ENCODE results near the gene ABCG2. TPM values are rescaled to one million over a fixed set of nuclear protein-coding genes. Genes with fewer than 3 reads are reported as not detected.
"Not testable (repeated sequence)": the region's sequence is repeated elsewhere in the genome, so short reads cannot be mapped to it uniquely, and the experiment has no call there.

The ABCG2 gene
- total and polyA plus RNA-seq, 8 donors = 0.25 to 17.8 (median 0.96) TPM; not detected in 2

DNA sequence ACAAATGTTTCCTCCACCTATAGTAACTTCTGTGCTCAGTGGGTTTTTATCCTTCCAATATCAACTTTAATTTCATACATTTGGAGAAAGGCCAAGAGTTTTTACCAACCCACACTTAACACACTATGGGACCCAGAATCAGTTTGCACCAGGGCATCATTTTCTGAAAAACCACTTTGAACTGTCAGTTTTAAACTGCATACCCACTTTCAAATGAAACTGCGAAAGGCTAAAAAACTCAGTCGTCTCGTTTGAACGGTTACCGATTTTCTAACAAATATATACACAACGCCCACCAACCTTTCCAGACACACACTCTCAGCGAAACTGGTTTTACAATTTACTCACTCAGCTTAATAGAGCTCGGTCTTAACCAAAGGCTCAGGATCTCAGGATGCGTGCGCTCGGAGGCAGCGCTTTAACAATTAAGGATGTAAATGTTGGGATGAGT is 376 bp downstream of the ABCG2 start:
- TF ChIP-seq POLR2AphosphoS5 (IDR thresholded peaks at IDR 0.05) (no peak), EP300 (IDR thresholded peaks at IDR 0.05) (no peak), POLR2A (IDR thresholded peaks at IDR 0.05) (no peak)
- TF ChIP-seq, protein P1, sequence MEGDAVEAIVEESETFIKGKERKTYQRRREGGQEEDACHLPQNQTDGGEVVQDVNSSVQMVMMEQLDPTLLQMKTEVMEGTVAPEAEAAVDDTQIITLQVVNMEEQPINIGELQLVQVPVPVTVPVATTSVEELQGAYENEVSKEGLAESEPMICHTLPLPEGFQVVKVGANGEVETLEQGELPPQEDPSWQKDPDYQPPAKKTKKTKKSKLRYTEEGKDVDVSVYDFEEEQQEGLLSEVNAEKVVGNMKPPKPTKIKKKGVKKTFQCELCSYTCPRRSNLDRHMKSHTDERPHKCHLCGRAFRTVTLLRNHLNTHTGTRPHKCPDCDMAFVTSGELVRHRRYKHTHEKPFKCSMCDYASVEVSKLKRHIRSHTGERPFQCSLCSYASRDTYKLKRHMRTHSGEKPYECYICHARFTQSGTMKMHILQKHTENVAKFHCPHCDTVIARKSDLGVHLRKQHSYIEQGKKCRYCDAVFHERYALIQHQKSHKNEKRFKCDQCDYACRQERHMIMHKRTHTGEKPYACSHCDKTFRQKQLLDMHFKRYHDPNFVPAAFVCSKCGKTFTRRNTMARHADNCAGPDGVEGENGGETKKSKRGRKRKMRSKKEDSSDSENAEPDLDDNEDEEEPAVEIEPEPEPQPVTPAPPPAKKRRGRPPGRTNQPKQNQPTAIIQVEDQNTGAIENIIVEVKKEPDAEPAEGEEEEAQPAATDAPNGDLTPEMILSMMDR (IDR thresholded peaks at IDR 0.05) = no peak
- no peaks in the 10 kb centered on the region for H3K9me3 ChIP-seq
- intact Hi-C loops (cut with DNase I; ENCODE audit: low total_unique reads) = no loop called here
- H3K27me3 ChIP-seq = peaks cover 0 to 15% (median 6%) of the 10 kb centered on the region in 3 donors
- no peak for DNase-seq
- H3K36me3 ChIP-seq = no peaks in the 10 kb centered on the region
- H3K4me1 ChIP-seq = peaks cover 0 to 14% (median 12%) of the 10 kb centered on the region in 4 donors
- peak overlapping the region in 1 of 5 donors; percentile 47 for H3K27ac ChIP-seq
- H3K4me3 ChIP-seq = peak overlapping the region; percentile 49 to 80 (median 62)
- 10 to 13% (median 11%) methylated on average over 12 of the region's 12 CpGs for WGBS, 5 donors

DNA sequence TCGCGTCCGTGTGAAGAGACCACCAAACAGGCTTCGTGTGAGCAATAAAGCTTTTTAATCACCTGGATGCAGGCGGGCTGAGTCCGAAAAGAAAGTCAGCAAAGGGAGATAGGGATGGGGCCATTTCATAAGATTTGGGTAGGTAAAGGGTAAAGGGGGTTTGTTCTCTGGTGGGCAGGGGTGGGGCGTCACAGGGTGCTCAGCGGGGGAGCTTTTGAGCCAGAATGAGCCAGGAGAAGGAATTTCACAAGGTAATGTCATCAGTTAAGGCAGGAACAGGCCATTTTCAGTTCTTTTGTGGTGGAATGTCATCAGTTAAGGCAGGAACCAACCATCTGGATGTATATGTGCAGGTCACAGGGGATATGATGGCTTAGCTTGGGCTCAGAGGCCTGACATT is 6.1 kb downstream of the ABCG2 start:
- H3K4me1 ChIP-seq; H3K27me3 ChIP-seq; H3K4me3 ChIP-seq; DNase-seq; intact Hi-C loops (cut with DNase I; ENCODE audit: low total_unique reads); H3K27ac ChIP-seq; H3K36me3 ChIP-seq; H3K9me3 ChIP-seq: not testable (repeated sequence)
- WGBS, 5 donors = 91 to 94% (median 93%) methylated on average over 8 of the region's 8 CpGs

DNA sequence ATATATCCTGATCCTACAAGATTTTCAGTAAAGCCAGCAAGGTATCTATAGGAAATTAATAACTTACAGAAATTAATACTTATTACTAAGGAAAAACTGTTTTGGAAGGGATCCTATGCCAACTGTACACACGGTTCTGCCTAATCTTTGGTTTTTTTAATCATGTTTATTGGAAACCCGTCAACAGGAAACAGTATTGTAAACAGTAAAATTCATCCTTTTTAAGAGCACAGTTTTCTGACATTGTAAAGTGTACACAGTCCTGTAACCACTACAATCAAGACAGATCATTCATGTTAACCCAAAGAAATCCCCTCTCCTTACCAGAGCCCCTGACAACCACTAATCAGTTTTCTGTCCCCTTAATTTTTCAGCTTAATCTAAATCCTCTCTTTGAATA is 9.9 kb downstream of the ABCG2 start:
- Histone ChIP-seq H3K4me1 (no peaks in the 10 kb centered on the region), H3K36me3 (no peaks in the 10 kb centered on the region), H3K9me3 (no peaks in the 10 kb centered on the region), H3K27ac (no peak overlapping the region), H3K27me3 (no peaks in the 10 kb centered on the region), H3K4me3 (no peak overlapping the region)
- DNase-seq = no peak
- TF ChIP-seq EP300 (IDR thresholded peaks at IDR 0.05) (no peak), POLR2A (IDR thresholded peaks at IDR 0.05) (no peak), POLR2AphosphoS5 (IDR thresholded peaks at IDR 0.05) (no peak)
- TF ChIP-seq, protein P1 (IDR thresholded peaks at IDR 0.05) = no peak
- intact Hi-C loops (cut with DNase I; ENCODE audit: low total_unique reads) = no loop called here
- 18 to 35% (median 22%) methylated on average over 2 of the region's 2 CpGs for WGBS, 5 donors

DNA sequence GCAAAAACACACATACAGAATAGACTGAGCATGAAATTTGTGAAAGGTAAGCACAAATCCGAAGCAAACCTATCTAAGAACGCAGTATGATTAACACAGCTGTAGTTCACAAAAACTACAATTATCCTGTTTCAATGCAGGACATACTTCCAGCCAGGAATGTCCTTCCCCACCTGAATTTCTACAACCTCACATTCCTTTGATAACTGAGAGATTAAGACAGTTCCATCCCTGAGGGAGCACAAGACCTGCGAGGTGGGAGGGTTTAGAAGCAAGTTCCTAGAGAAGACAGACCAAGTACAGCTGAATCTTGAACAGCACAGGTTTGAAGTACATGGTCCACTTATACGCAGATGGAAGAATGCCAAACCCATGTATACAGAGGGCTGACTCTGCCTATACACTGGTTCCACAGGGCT is 10.6 kb downstream of the ABCG2 start:
- H3K27me3 ChIP-seq = no peaks in the 10 kb centered on the region
- TF ChIP-seq POLR2A (IDR thresholded peaks at IDR 0.05) = no peak
- H3K36me3 ChIP-seq = no peaks in the 10 kb centered on the region
- intact Hi-C loops (cut with DNase I; ENCODE audit: low total_unique reads) = no loop called here
- H3K4me3 ChIP-seq = no peak overlapping the region
- DNase-seq = peak in 1 of 2 donors; percentile 16
- H3K4me1 ChIP-seq = no peaks in the 10 kb centered on the region
- no peak overlapping the region for H3K27ac ChIP-seq
- WGBS, 5 donors = 41 to 70% (median 49%) methylated on average over 4 of the region's 4 CpGs
- no peaks in the 10 kb centered on the region for H3K9me3 ChIP-seq

DNA sequence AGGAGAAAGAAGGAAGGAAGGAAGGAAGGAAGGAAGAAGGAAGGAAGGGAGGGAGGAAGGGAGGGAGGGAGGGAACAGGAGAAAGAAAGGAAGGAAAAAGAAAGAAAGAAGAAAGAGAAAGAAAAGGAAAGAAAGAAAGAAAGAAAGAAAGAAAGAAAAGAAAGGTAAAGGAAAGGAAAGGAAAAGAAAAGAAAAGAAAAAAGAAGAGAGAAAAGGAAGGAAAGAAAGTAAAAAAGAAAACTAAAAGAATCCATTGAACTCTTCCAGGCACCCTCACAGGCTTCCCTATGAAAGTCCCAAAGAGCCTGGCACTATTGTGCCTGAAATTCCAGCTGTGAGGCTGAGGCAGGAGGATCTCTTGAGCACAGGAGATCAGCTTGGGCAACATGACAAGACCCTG is 11.5 kb downstream of the ABCG2 start:
- Histone ChIP-seq H3K9me3 (no peaks in the 10 kb centered on the region), H3K36me3 (no peaks in the 10 kb centered on the region), H3K27me3 (no peaks in the 10 kb centered on the region), H3K27ac (no peak overlapping the region), H3K4me1 (no peaks in the 10 kb centered on the region), H3K4me3 (no peak overlapping the region)
- no peak for DNase-seq
- no peak for TF ChIP-seq EP300 (IDR thresholded peaks at IDR 0.05)
- TF ChIP-seq, protein P1 (IDR thresholded peaks at IDR 0.05) = no peak
- no peak for TF ChIP-seq POLR2A (IDR thresholded peaks at IDR 0.05)
- TF ChIP-seq POLR2AphosphoS5 (IDR thresholded peaks at IDR 0.05) = no peak
- intact Hi-C loops (cut with DNase I; ENCODE audit: low total_unique reads) = no loop called here
